Body of pancreas (tissue), 4 donors: ENCODE measurements around the gene EVA1B.

Source experiments
- POLR2A ChIP-seq, 3 donors: fragments of 450-650 bp; IDR thresholded peaks; one replicate each; pipeline ENCODE4 v1.6.1; 2016; ENCODE audit warnings: antibody characterized with exemption in 3 of 3, mild to moderate bottlenecking in 2 of 3
- TF ChIP-seq, protein P1 (sequence below), 7 experiments: fragments of 450-650 bp in 4 of 7; fragments of 200-600 bp in 3 of 7; sonication (generic) in 3 of 7; IDR thresholded peaks; one replicate each; pipeline ENCODE4 v1.5.1; 2016 to 2019; ENCODE audit warnings: antibody characterized with exemption in 7 of 7

DNA sequence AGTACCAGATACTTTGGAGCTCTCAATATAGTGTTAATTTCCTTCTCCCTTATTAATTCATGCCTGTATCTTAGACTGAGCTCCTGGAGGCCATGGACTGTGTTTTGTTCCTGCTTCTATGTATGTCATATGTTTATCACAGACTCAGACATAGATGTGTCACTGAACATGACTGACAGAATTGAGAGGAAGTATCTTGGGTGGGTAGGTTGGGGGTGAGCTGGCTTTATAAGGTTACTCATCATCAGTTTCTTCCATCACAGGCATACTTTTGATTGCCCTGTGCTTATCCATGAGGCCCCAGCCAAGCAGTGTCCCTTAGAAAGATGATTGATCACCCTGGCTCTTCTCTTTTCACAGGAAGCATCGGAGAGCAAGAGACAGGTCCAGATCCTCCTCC is 22.9 kb downstream of the EVA1B start:
- TF ChIP-seq, protein P1, sequence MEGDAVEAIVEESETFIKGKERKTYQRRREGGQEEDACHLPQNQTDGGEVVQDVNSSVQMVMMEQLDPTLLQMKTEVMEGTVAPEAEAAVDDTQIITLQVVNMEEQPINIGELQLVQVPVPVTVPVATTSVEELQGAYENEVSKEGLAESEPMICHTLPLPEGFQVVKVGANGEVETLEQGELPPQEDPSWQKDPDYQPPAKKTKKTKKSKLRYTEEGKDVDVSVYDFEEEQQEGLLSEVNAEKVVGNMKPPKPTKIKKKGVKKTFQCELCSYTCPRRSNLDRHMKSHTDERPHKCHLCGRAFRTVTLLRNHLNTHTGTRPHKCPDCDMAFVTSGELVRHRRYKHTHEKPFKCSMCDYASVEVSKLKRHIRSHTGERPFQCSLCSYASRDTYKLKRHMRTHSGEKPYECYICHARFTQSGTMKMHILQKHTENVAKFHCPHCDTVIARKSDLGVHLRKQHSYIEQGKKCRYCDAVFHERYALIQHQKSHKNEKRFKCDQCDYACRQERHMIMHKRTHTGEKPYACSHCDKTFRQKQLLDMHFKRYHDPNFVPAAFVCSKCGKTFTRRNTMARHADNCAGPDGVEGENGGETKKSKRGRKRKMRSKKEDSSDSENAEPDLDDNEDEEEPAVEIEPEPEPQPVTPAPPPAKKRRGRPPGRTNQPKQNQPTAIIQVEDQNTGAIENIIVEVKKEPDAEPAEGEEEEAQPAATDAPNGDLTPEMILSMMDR (IDR thresholded peaks at IDR 0.05), result no peak
- TF ChIP-seq POLR2A (IDR thresholded peaks at IDR 0.05), result peak in 1 of 3 donors; percentile 2
